ENCODE measurements around the gene USB1. TPM values are rescaled to one million over a fixed set of nuclear protein-coding genes. Genes with fewer than 3 reads are reported as not detected.

Gene USB1
- total and polyA plus RNA-seq, 3 donors from 2014 or later = 39.7 to 63.7 (median 62.4) TPM

GRCh38 chr16:58056580-58056979, 55.4 kb downstream of the USB1 start:
- no peaks in the 10 kb centered on the region for H3K9me3 ChIP-seq
- no peak for TF ChIP-seq POLR2A (IDR thresholded peaks at IDR 0.05)
- no peak for TF ChIP-seq CTCF (IDR thresholded peaks at IDR 0.05)
- no peak overlapping the region for H3K27ac ChIP-seq
- H3K36me3 ChIP-seq (ENCODE audit: low read depth, missing control alignments) = no peaks in the 10 kb centered on the region
- peaks cover 9% of the 10 kb centered on the region for H3K4me1 ChIP-seq
- WGBS, 2 donors = 46 to 50% methylated on average over 5 of the region's 5 CpGs
- DNase-seq = no peak
- H3K27me3 ChIP-seq = no peaks in the 10 kb centered on the region
- intact Hi-C loops (cut with DNase I; ENCODE audit: low total_unique reads) = no loop called here
- no peak overlapping the region for H3K4me3 ChIP-seq

- intact Hi-C loops (cut with DNase I; ENCODE audit: low total_unique reads) = no loop called here
Measured at GRCh38 chr16:58057121-58057520, 55.9 kb downstream of the USB1 start.

GRCh38 chr16:58057784-58058183, 56.6 kb downstream of the USB1 start:
- H3K27me3 ChIP-seq = no peaks in the 10 kb centered on the region
- no peak for TF ChIP-seq CTCF (IDR thresholded peaks at IDR 0.05)
- no peak for TF ChIP-seq POLR2A (IDR thresholded peaks at IDR 0.05)
- no peaks in the 10 kb centered on the region for H3K36me3 ChIP-seq (ENCODE audit: low read depth, missing control alignments)
- no peak overlapping the region for H3K4me3 ChIP-seq
- peaks cover 9% of the 10 kb centered on the region for H3K4me1 ChIP-seq
- 66 to 69% methylated on average over 3 of the region's 3 CpGs for WGBS, 2 donors
- intact Hi-C loops (cut with DNase I; ENCODE audit: low total_unique reads) = no loop called here
- no peaks in the 10 kb centered on the region for H3K9me3 ChIP-seq
- DNase-seq = no peak
- H3K27ac ChIP-seq = no peak overlapping the region

More at GRCh38 chr16:58057121-58057520, 55.9 kb downstream of the USB1 start:
- Histone ChIP-seq H3K9me3 (no peaks in the 10 kb centered on the region), H3K27me3 (no peaks in the 10 kb centered on the region), H3K4me3 (no peak overlapping the region), H3K36me3 (ENCODE audit: low read depth, missing control alignments) (no peaks in the 10 kb centered on the region), H3K27ac (no peak overlapping the region), H3K4me1 (peaks cover 9% of the 10 kb centered on the region)
- 60 to 62% methylated on average over 5 of the region's 5 CpGs for WGBS, 2 donors
- no peak for DNase-seq
- TF ChIP-seq POLR2A (IDR thresholded peaks at IDR 0.05) (no peak), CTCF (IDR thresholded peaks at IDR 0.05) (no peak)

- 86 to 91% methylated on average over 4 of the region's 4 CpGs for WGBS, 2 donors
- Histone ChIP-seq H3K27ac (no peak overlapping the region), H3K4me3 (no peak overlapping the region), H3K27me3 (no peaks in the 10 kb centered on the region), H3K36me3 (ENCODE audit: low read depth, missing control alignments) (no peaks in the 10 kb centered on the region), H3K4me1 (no peaks in the 10 kb centered on the region), H3K9me3 (no peaks in the 10 kb centered on the region)
- DNase-seq = no peak
- intact Hi-C loops (cut with DNase I; ENCODE audit: low total_unique reads) = no loop called here
- TF ChIP-seq CTCF (IDR thresholded peaks at IDR 0.05) = no peak
- no peak for TF ChIP-seq POLR2A (IDR thresholded peaks at IDR 0.05)
Measured at GRCh38 chr16:58062821-58063220, 61.6 kb downstream of the USB1 start.

- TF ChIP-seq CTCF (IDR thresholded peaks at IDR 0.05) (no peak), POLR2A (IDR thresholded peaks at IDR 0.05) (no peak)
- H3K36me3 ChIP-seq (ENCODE audit: low read depth, missing control alignments) = no peaks in the 10 kb centered on the region
- whole genome bisulfite sequencing, 2 donors = 57 to 60% methylated on average over 6 to 8 of the region's 8 CpGs
Measured at GRCh38 chr16:58063377-58064076, 62.3 kb downstream of the USB1 start.

More at GRCh38 chr16:58063377-58064076, 62.3 kb downstream of the USB1 start:
- Histone ChIP-seq H3K27me3 (no peaks in the 10 kb centered on the region), H3K4me1 (no peaks in the 10 kb centered on the region), H3K9me3 (no peaks in the 10 kb centered on the region), H3K27ac (no peak overlapping the region), H3K4me3 (no peak overlapping the region)
- intact Hi-C loops (cut with DNase I; ENCODE audit: low total_unique reads) = no loop called here
- DNase-seq = no peak
